ENCODE data around the gene RGS16.

RGS16 gene

GRCh38 chr1:182629499-182630096 is 25.4 kb upstream of the RGS16 start:
- DNase-seq: peak; percentile 43

GRCh38 chr1:182629080-182629479 is 24.9 kb upstream of the RGS16 start:
- no peak for DNase-seq

- DNase-seq: no peak
Observed at GRCh38 chr1:182628657-182629056, 24.5 kb upstream of the RGS16 start.

- no peak for DNase-seq
Observed at GRCh38 chr1:182627622-182628021, 23.4 kb upstream of the RGS16 start.

GRCh38 chr1:182626527-182626926 is 22.3 kb upstream of the RGS16 start:
- no peak for DNase-seq

GRCh38 chr1:182625719-182626504 is 21.7 kb upstream of the RGS16 start:
- DNase-seq: no peak

GRCh38 chr1:182625024-182625423 is 20.8 kb upstream of the RGS16 start:
- DNase-seq: no peak

GRCh38 chr1:182624577-182624976 is 20.4 kb upstream of the RGS16 start:
- DNase-seq: no peak

GRCh38 chr1:182622901-182623528 is 18.8 kb upstream of the RGS16 start:
- no peak for DNase-seq

- DNase-seq: no peak
Observed at GRCh38 chr1:182621906-182622305, 17.7 kb upstream of the RGS16 start.

GRCh38 chr1:182620924-182621585 is 16.9 kb upstream of the RGS16 start:
- no peak for DNase-seq

GRCh38 chr1:182617734-182618351 is 13.7 kb upstream of the RGS16 start:
- no peak for DNase-seq

- DNase-seq: no peak
Observed at GRCh38 chr1:182617014-182617429, 12.8 kb upstream of the RGS16 start.

GRCh38 chr1:182616130-182617013 is 12.2 kb upstream of the RGS16 start:
- peak; percentile 80 for DNase-seq

GRCh38 chr1:182615468-182616129 is 11.4 kb upstream of the RGS16 start:
- peak; percentile 55 for DNase-seq

- peak; percentile 57 for DNase-seq
Observed at GRCh38 chr1:182614796-182615454, 10.7 kb upstream of the RGS16 start.

- no peak for DNase-seq
Observed at GRCh38 chr1:182611787-182612186, 7.6 kb upstream of the RGS16 start.

- no peak for DNase-seq
Observed at GRCh38 chr1:182611326-182611725, 7.1 kb upstream of the RGS16 start.

GRCh38 chr1:182610606-182611194 is 6.5 kb upstream of the RGS16 start:
- no peak for DNase-seq

GRCh38 chr1:182608845-182609610 is 4.8 kb upstream of the RGS16 start:
- DNase-seq: no peak
